GM13976 (cell line): ENCODE data around the gene ROGDI.

Experiments
- DNase-seq: peaks from one replicate; pipeline ENCODE4 v3.0.0; 2012; ENCODE audit warnings: low spot score
- in situ Hi-C: fragments of 300-500 bp; cut with MboI; formaldehyde crosslinking; loops from one replicate; pipeline ENCODE4 v1.12.0; 2022; ENCODE audit warnings: low sequenced_read_pairs, mixed read lengths, inconsistent platforms; ENCODE audit not compliant: unreplicated experiment
- TF ChIP-seq, protein P1 (sequence below): IDR thresholded peaks from 2 replicates; pipeline ENCODE4 v1.5.1; 2012; ENCODE audit warnings: borderline replicate concordance, mild to moderate bottlenecking; ENCODE audit not compliant: insufficient read depth; ENCODE audit errors: extremely low read depth, missing control alignments, control extremely low read depth

ROGDI gene

DNA sequence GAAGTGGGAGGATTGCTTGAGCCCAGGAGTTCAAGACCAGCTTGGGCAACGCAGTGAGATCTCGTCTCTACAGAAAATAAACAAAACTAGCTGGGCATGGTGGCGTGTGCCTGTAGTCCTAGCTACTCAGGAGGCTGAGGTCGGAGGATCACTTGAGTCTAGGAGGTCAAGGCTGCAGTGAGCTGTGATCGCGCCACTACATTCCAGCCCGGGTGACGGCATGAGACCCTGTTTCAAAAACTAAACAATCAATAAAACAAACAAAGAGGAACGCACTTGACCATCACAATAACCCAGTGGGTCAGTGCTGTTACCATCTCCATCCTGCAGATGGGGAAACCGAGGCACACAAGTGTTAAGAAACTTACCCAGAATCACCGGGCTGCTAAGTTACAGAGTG is 49.2 kb downstream of the ROGDI start:
- in situ Hi-C loops = no loop called here
- DNase-seq = no peak
- TF ChIP-seq, protein P1, sequence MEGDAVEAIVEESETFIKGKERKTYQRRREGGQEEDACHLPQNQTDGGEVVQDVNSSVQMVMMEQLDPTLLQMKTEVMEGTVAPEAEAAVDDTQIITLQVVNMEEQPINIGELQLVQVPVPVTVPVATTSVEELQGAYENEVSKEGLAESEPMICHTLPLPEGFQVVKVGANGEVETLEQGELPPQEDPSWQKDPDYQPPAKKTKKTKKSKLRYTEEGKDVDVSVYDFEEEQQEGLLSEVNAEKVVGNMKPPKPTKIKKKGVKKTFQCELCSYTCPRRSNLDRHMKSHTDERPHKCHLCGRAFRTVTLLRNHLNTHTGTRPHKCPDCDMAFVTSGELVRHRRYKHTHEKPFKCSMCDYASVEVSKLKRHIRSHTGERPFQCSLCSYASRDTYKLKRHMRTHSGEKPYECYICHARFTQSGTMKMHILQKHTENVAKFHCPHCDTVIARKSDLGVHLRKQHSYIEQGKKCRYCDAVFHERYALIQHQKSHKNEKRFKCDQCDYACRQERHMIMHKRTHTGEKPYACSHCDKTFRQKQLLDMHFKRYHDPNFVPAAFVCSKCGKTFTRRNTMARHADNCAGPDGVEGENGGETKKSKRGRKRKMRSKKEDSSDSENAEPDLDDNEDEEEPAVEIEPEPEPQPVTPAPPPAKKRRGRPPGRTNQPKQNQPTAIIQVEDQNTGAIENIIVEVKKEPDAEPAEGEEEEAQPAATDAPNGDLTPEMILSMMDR = no peak

DNA sequence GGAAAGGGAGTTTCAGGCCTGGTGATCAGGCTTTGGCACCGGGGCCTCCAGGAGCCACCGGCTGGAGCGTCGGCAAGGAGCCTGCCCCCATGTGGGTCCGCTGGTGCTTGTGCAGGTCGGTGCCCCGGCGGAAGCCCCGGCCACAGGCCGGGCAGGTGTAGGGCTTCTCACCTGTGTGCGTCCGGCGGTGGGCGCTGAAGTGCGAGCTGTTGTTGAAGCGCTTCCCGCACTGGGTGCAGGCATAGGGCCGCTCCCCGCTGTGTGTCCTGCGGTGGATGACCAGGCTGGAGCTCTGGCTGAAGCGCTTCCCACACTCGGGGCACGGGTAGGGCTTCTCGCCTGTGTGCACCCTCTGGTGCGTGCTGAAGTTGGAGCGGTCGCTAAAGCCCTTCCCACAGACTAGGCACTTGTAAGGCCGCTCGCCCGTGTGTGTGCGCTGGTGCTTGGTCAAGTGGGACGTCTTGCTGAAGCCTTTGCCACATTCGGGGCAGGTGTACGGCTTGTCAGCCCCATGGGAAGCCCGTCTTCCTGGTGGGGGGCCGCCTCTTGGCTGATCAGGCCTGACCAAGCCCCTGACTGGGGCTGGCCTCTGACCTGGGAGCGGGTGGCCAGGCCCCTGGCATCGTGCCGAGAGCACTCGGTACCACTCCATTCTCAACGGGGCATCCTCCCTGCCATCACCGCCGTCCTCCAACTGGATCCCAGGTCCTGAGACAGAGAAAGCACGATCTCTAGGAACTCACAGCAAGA is 49.9 kb downstream of the ROGDI start:
- in situ Hi-C loops = no loop called here

DNA sequence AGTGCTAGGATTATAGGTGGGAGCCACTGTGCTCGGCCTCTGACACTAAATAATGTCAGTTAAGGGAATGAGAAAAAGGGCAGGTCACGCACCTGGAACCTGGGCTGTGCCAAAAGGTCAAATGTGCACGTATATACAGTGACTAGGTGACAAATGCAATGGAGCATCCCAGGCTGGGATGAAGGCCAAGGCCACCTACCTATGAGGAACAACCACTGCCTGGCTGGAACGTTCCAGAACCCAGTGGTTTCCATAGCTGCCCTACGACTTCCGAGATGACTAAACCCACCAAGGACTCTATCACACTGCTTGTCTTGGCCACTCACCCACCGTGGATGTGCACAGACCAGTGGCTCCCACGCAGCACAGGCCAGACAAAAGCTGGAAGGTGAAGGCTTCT is 51.5 kb downstream of the ROGDI start:
- in situ Hi-C loops = no loop called here
- TF ChIP-seq, protein P1 = no peak
- no peak for DNase-seq

More for the DNA sequence above, 49.9 kb downstream of the ROGDI start:
- no peak for DNase-seq
- TF ChIP-seq, protein P1 = no peak

DNA sequence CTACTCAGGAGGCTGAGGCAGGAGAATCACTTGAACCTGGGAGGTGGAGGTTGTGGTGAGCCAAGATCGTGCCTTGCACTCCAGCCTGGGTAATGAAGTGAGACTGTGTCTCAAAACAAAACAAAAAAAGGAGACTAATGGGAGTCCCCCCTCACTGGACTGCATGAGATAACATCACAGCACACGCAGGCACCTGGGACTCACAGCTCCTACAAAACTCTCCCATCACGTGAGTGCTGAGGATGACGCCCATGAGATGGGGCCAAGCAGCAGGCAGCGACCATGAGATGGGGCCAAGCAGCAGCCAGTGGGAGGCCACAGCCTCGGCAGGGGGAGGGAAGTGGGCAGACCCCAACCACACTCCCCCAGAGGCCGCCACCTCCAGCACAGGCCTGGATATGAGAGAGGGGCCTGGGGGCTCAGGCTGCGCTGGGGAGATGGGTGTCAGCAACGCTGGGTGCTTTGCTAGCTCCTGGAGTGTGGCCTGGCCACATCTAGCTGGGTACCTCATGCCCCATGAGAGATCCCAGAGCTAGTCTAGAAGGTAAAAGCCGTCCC is 52.7 kb downstream of the ROGDI start:
- peak; percentile 75 for DNase-seq
- TF ChIP-seq, protein P1 = no peak
- in situ Hi-C loops = no loop called here

DNA sequence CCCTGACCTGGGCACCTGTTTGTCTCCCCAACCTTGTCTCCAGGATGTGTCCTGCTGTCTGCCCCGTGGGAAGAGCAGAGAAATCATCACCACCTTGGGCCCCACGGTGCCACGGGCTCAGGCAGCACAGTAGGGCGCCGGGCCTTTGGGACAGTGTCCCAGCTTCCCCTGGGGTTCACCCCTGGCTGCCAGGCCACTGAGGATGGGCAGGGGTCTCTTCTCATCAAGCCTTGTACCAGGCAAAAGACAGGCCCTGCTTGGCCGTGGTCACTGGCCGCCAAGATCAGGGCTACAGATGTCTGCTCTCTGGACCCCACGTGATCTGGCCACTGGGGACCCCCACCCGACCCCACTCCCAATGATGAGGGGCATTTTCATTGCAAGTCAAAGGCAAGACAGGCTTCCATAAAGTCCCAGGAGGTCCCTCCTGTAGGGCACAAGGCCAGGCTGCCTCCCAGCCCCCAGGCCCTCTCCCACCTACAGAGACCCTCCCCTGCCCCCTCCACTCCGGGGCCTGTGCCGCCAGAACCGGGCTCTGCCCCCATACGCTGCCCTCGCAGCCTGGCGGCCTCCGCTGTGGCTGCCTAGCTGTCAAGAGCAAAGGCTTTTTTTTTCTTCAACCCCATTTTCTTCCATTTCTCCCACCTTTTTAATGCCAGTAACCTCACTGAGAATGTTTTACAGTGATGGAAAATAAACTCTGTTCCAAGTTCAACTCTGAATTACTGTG is 53.6 kb downstream of the ROGDI start:
- no peak for DNase-seq
- in situ Hi-C loops = no loop called here
- TF ChIP-seq, protein P1 = no peak

DNA sequence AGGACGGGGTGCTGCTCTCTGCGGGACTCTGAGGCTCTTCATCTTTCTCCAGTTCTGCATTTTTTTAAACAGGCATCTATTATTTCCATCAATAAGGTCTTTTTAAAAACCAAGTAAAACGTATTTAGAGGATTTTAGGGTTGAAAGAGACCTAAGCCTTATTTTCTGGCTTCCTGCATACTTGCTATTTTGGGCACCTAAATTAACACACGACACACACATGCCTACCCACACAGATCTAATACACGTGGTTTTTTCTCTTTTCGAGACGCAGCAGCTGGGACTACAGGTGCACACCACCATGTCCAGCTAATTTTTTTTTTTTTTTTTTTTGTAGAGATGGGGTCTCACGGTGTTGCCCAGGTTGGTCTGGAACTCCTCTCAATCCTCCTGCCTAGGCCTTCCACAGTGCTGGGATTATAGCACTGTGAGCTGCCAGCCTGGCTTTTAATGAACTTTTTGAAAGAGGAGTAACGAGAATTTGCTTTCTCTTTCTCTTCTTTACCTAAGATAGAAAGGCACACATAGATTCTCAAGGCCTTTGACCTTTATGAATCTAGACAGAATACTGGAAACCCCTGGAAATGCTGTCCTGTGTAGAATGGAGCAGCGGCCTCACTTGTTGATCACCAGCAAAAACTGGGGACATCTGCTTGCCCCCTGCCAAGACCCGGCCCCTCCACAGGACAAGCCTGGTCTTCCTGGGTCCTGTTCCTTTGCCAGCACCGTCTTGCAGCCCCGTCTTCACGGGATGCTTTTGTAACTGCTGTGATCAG is 54.3 kb downstream of the ROGDI start:
- in situ Hi-C loops = no loop called here
- TF ChIP-seq, protein P1 = no peak
- peak; percentile 53 for DNase-seq
